ENCODE data around the gene MAGI1.
"Not testable (repeated sequence)": the region's sequence is repeated elsewhere in the genome, so short reads cannot be mapped to it uniquely, and the experiment has no call there.

Gene MAGI1

DNA sequence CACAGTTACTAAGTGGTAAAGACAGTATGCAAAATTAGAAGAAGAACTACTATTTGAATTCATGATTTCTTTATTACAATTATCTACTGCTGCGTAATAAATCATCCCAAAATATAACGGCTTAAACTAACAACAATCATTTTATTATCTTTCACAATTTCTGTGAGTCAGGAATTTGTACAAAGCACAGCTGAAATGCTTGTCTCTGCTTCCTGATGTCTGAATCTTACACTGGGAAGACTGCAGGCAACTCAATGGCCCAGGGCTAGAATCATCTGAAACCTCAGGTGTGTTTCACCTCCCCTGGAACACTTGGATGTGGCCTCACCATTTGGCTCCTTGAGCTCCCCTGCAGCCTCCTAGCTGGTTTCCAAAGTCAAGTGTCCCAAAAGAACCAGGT, 145.1 kb downstream of the MAGI1 start:
- TF ChIP-seq, protein P1, sequence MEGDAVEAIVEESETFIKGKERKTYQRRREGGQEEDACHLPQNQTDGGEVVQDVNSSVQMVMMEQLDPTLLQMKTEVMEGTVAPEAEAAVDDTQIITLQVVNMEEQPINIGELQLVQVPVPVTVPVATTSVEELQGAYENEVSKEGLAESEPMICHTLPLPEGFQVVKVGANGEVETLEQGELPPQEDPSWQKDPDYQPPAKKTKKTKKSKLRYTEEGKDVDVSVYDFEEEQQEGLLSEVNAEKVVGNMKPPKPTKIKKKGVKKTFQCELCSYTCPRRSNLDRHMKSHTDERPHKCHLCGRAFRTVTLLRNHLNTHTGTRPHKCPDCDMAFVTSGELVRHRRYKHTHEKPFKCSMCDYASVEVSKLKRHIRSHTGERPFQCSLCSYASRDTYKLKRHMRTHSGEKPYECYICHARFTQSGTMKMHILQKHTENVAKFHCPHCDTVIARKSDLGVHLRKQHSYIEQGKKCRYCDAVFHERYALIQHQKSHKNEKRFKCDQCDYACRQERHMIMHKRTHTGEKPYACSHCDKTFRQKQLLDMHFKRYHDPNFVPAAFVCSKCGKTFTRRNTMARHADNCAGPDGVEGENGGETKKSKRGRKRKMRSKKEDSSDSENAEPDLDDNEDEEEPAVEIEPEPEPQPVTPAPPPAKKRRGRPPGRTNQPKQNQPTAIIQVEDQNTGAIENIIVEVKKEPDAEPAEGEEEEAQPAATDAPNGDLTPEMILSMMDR (conservative IDR thresholded peaks at IDR 0.05; ENCODE audit: low read depth, low read length) = no peak
- H3K4me3 ChIP-seq (ENCODE audit: low read depth, low read length) = no peak overlapping the region
- no peak for DNase-seq (ENCODE audit: low read depth)

DNA sequence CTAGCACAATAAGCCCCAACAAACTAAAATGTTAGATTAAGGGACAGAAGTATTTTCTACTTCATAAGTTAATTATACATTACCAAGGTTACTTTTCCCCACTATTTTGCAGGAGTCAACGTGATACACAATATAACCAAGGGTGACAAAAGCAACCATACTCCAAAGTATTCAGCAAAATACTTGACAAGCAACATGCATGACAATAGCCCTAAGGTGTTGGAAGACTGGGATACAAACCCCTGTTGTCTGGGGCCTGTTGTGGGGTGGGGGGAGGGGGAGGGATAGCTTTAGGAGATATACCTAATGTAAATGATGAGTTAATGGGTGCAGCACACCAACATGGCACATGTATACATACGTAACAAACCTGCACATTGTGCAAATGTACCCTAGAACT, 147.2 kb downstream of the MAGI1 start:
- H3K4me3 ChIP-seq (ENCODE audit: low read depth, low read length); DNase-seq (ENCODE audit: low read depth): not testable (repeated sequence)

- TF ChIP-seq, protein P1 (conservative IDR thresholded peaks at IDR 0.05; ENCODE audit: low read depth, low read length) = no peak
- no peak for DNase-seq (ENCODE audit: low read depth)
- H3K4me3 ChIP-seq (ENCODE audit: low read depth, low read length) = no peak overlapping the region
Observed at GRCh38 chr3:65890328-65890727, 148.4 kb downstream of the MAGI1 start.

DNA sequence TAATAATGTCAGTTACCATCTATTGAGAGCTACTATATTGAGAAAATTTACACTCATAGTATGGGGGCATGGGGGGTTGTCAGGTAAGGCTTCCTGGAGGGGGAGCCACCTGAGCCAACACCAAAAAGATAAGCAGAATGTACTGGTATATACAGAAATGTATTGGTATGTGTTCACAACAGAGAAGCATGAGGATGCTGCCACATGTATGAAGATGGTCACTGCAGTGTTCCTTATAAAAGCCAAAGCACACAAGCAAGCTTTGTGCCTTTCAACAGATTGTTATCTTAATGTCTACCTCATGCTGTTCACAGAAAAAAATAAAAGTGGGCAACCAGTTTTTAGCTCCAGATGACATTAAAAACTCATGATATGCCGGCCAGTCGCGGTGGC, 149.0 kb downstream of the MAGI1 start:
- H3K4me3 ChIP-seq (ENCODE audit: low read depth, low read length) = no peak overlapping the region
- TF ChIP-seq, protein P1 (conservative IDR thresholded peaks at IDR 0.05; ENCODE audit: low read depth, low read length) = no peak
- no peak for DNase-seq (ENCODE audit: low read depth)

- no peak overlapping the region for H3K4me3 ChIP-seq (ENCODE audit: low read depth, low read length)
- DNase-seq (ENCODE audit: low read depth) = peak; percentile 97
- TF ChIP-seq, protein P1 (conservative IDR thresholded peaks at IDR 0.05; ENCODE audit: low read depth, low read length) = no peak
Observed at GRCh38 chr3:65888980-65889706, 149.6 kb downstream of the MAGI1 start.

DNA sequence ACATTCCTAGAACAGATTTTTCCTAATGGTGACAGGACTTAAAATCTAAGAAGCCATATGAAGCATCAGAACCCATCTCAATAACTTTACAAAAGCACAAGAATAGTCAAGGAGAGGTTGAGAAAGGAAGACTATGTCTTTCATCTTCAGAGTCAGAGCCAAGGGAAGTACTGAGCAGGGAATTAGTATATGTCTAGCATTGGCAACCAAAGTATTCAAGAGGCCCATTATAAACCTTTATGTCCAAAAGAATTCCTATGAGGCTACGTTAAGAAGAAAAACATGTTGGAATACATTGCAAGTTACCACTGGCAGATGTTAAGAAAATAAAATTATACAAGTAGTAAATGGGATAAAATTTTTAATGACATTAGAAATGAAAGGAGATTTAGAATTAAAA, 150.5 kb downstream of the MAGI1 start:
- H3K4me3 ChIP-seq (ENCODE audit: low read depth, low read length) = no peak overlapping the region
- TF ChIP-seq, protein P1 (conservative IDR thresholded peaks at IDR 0.05; ENCODE audit: low read depth, low read length) = no peak
- no peak for DNase-seq (ENCODE audit: low read depth)

DNA sequence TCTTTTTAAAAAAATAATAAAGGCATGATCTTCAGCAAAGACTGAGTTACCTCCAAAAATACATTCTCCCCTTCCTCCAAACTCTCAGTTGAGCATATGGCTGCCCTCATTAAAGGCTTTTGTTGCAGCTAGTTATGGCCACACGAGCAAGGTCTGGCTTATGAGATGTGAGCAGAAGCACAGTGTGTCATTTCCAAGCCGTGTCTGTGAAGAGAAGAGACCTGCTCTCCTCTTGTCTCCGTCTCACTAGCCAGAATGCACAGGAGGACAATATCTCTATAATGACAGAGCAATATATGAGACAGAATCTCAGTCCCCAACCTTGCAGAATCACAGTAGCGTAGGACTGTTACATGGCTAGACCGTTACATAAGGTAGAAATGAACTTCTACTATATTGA, 152.3 kb downstream of the MAGI1 start:
- no peak for DNase-seq (ENCODE audit: low read depth)
- H3K4me3 ChIP-seq (ENCODE audit: low read depth, low read length) = no peak overlapping the region
- TF ChIP-seq, protein P1 (conservative IDR thresholded peaks at IDR 0.05; ENCODE audit: low read depth, low read length) = no peak

Measured in choroid plexus epithelial cell (primary cell).